T47D (cell line): ENCODE data around the gene NADK2.

Experiments
- DNase-seq, 2 experiments: peaks; one replicate each; pipeline versions ENCODE4 v3.0.0 to v3.0.0-alpha.2; 2011 to 2012; ENCODE audit warnings: low read depth in 1 of 2, low spot score in 1 of 2
- JUND ChIP-seq: IDR thresholded peaks from 2 replicates; pipeline ENCODE4 v1.6.1; 2012; ENCODE audit warnings: low read depth
- in situ Hi-C: cut with HindIII; loops from 2 replicates; pipeline ENCODE4 v1.10.0; 2016; ENCODE audit warnings: low sequenced_read_pairs, low pct_unique_long_range_greater_than_20kb

Gene NADK2

GRCh38 chr5:36161361-36161760 is 80.4 kb downstream of the NADK2 start:
- in situ Hi-C loops, result no loop called here
- no peak for DNase-seq
- no peak for TF ChIP-seq JUND

GRCh38 chr5:36160617-36161016 is 81.1 kb downstream of the NADK2 start:
- no peak for TF ChIP-seq JUND
- in situ Hi-C loops, result no loop called here
- DNase-seq, result no peak

DNA sequence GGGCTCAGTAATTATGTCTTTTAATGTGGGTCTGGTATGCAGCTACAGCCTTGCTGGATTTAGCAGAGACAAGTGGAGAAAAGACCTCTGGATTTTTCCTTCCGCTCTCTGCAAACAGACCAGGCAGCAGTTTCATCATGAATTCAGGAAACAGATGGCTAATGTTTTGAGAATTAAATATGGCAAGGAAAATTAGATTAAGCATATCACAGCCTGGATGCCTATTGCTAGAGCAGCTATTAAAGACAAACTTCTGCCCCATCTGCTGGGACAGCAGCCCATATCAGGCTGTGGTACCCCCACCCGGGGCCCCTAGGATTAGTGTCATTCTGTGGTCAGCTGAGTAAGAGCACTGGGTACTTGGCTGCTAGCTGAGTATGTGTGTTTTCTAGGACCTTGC is 83.6 kb downstream of the NADK2 start:
- no peak for TF ChIP-seq JUND
- in situ Hi-C loops, result no loop called here
- DNase-seq, result no peak

- no peak for TF ChIP-seq JUND
- in situ Hi-C loops, result no loop called here
- no peak for DNase-seq
These were observed 85.1 kb downstream of the NADK2 start for GRCh38 chr5:36156619-36157018.

GRCh38 chr5:36156121-36156601 is 85.6 kb downstream of the NADK2 start:
- TF ChIP-seq JUND, result no peak
- no peak for DNase-seq
- in situ Hi-C loops, result no loop called here

- TF ChIP-seq JUND, result no peak
- DNase-seq, result no peak
- in situ Hi-C loops, result no loop called here
These were observed 86.4 kb downstream of the NADK2 start for GRCh38 chr5:36155291-36155690.

GRCh38 chr5:36153726-36154125 is 88.0 kb downstream of the NADK2 start:
- no peak for DNase-seq
- in situ Hi-C loops, result no loop called here
- TF ChIP-seq JUND, result no peak

- in situ Hi-C loops, result no loop called here
- TF ChIP-seq JUND, result no peak
These were observed 88.4 kb downstream of the NADK2 start for GRCh38 chr5:36153298-36153677.

GRCh38 chr5:36152324-36153297 is 89.1 kb downstream of the NADK2 start:
- no peak for DNase-seq
- no peak for TF ChIP-seq JUND

More at GRCh38 chr5:36153298-36153677, 88.4 kb downstream of the NADK2 start:
- no peak for DNase-seq

DNA sequence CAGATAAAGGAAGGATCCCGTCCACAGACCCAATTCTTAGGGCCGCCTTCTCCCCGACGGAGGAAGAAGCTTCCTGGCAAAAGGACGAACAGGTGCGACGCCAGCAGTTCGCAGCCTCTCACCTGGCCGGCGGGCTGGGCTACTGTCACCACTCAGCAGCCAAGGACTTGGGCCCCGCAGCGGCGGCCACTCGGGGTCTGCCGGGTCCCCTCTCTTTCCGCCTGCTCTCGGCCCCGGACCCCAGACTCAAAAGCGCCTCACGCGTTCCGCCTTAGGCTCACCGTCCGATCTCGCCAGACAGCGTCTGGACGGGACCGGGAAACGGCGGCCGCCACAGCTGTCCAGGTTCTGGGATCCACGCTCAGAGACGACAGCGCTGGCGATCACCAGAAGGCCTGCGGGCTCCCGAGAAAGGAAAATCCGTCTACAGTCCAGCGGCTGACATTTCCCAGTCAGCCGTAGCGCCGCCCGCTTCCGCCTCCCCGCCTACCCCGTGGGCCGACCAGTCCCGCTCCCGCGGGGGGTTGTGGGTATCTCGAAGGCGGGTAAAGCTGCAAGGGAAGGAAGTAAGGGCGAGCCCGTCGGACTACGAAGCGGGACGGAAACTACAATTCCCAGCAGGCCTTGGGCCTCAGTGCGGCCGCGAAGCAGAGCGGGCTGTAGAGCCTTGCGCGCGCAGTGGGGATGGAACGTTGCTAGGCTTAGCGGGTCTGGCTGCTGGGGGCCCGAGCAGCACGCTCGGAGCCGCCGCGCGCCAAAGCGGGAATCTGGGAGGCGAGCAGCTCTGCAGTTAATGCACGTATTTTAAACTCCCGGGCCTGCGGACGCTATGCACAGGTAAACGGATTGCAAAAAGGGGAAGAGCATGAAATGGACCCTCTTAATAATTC is 90.0 kb downstream of the NADK2 start, which contains the start of the genes LMBRD2 and SKP2:
Gene LMBRD2, minus strand, starts transcription at position 454 of the 890 bp plus-strand sequence. CDS start 8,538 bp downstream, outside the sequence.
Gene SKP2, plus strand, starts transcription at position 678 of the 890 bp plus-strand sequence. Its CDS starts 152 bp downstream, at position 830.
- DNase-seq, result peak; percentile 87 to 98
- in situ Hi-C loops, result no loop called here
- no peak for TF ChIP-seq JUND

More at GRCh38 chr5:36152324-36153297, 89.1 kb downstream of the NADK2 start:
- in situ Hi-C loops, result no loop called here

- DNase-seq, result peak; percentile 26 to 58
- in situ Hi-C loops, result no loop called here
- TF ChIP-seq JUND, result no peak
These were observed 90.9 kb downstream of the NADK2 start for GRCh38 chr5:36150676-36151433.

GRCh38 chr5:36147681-36148080 is 94.0 kb downstream of the NADK2 start:
- no peak for DNase-seq
- in situ Hi-C loops, result no loop called here
- TF ChIP-seq JUND, result no peak
